ENCODE data around the gene GRIN3B.

Gene GRIN3B

DNA sequence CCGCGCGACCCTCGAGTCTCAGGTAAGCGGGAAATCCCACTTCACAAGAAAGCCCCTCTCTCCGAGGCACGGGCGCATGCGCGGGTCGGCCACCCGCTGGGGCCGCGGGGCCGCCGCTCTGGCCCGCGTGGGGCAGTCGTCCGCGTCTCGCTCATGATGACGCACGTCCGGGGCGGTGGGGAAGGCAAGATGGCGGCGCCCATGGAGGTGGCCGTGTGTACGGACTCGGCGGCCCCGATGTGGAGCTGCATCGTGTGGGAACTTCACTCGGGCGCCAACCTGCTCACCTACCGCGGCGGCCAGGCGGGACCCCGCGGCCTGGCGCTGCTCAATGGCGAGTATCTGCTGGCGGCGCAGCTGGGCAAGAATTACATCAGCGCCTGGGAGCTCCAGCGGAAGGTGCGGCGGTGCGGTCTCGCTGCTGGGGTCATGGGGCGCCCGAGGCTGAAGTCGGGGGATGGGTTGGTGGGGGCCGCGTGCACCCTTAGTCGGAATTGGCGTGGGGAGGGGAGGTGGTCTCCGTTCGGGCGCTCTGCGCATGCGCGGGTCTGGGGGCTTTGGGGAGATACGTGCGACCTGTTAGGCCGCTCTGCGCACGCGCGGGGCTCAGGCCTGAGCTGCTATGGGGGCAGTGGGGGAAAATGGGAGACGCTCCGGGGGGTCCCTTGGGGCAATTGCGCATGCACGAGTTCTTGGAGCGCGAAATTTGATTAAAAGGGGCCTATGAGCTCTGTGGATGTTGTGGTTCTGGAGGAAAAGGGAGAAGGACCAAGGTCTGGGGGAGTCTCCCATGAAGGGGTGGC, 15.9 kb upstream of the GRIN3B start, which contains the start of gene WDR18 (continued):
- TF ChIP-seq, protein P1, sequence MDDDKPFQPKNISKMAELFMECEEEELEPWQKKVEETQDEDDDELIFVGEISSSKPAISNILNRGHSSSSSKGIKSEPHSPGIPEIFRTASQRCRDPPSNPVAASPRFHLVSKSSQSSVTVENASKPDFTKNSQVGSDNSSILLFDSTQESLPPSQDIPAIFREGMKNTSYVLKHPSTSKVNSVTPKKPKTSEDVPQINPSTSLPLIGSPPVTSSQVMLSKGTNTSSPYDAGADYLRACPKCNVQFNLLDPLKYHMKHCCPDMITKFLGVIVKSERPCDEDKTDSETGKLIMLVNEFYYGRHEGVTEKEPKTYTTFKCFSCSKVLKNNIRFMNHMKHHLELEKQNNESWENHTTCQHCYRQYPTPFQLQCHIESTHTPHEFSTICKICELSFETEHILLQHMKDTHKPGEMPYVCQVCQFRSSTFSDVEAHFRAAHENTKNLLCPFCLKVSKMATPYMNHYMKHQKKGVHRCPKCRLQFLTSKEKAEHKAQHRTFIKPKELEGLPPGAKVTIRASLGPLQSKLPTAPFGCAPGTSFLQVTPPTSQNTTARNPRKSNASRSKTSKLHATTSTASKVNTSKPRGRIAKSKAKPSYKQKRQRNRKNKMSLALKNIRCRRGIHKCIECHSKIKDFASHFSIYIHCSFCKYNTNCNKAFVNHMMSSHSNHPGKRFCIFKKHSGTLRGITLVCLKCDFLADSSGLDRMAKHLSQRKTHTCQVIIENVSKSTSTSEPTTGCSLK (tag by site-specific recombination; IDR thresholded peaks at IDR 0.05) = no peak
- TF ChIP-seq ZNF335 (tag by site-specific recombination; conservative IDR thresholded peaks at IDR 0.05) = peak; percentile 97
- TF ChIP-seq, protein P2, sequence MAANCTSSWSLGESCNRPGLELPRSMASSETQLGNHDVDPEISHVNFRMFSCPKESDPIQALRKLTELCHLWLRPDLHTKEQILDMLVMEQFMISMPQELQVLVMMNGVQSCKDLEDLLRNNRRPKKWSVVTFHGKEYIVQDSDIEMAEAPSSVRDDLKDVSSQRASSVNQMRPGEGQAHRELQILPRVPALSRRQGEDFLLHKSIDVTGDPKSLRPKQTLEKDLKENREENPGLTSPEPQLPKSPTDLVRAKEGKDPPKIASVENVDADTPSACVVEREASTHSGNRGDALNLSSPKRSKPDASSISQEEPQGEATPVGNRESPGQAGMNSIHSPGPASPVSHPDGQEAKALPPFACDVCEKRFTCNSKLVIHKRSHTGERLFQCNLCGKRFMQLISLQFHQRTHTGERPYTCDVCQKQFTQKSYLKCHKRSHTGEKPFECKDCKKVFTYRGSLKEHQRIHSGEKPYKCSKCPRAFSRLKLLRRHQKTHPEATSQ (tag by site-specific recombination; IDR thresholded peaks at IDR 0.05) = peak; percentile 47; the same call in 1 of the 2 replicates
- peak; percentile 81 for TF ChIP-seq GLIS1 (tag by site-specific recombination; IDR thresholded peaks at IDR 0.05)
- TF ChIP-seq MEIS1 (CRISPR knock-in tag; IDR thresholded peaks at IDR 0.05; ENCODE audit: borderline replicate concordance) = no peak
- peak; percentile 99 for TF ChIP-seq ZBTB7A (tag by site-specific recombination; IDR thresholded peaks at IDR 0.05; ENCODE audit: low read depth)
- TF ChIP-seq BCL11A (tag by site-specific recombination; IDR thresholded peaks at IDR 0.05; ENCODE audit: low read depth) = no peak; the same call in 1 of the 2 replicates
- TF ChIP-seq, protein P3, sequence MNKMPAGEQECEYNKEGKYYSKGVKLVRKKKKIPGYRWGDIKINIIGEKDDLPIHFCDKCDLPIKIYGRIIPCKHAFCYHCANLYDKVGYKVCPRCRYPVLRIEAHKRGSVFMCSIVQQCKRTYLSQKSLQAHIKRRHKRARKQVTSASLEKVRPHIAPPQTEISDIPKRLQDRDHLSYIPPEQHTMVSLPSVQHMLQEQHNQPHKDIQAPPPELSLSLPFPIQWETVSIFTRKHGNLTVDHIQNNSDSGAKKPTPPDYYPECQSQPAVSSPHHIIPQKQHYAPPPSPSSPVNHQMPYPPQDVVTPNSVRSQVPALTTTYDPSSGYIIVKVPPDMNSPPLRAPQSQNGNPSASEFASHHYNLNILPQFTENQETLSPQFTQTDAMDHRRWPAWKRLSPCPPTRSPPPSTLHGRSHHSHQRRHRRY (tag by site-specific recombination; IDR thresholded peaks at IDR 0.05) = peak; percentile 51; the same call in 1 of the 2 replicates
- TF ChIP-seq ZNF169 (tag by site-specific recombination; IDR thresholded peaks at IDR 0.05) = no peak
- peak; percentile 87 for TF ChIP-seq ZNF501 (tag by site-specific recombination; IDR thresholded peaks at IDR 0.05)
- no peak for TF ChIP-seq ZNF37A (tag by site-specific recombination; IDR thresholded peaks at IDR 0.05)
- TF ChIP-seq, protein P4, sequence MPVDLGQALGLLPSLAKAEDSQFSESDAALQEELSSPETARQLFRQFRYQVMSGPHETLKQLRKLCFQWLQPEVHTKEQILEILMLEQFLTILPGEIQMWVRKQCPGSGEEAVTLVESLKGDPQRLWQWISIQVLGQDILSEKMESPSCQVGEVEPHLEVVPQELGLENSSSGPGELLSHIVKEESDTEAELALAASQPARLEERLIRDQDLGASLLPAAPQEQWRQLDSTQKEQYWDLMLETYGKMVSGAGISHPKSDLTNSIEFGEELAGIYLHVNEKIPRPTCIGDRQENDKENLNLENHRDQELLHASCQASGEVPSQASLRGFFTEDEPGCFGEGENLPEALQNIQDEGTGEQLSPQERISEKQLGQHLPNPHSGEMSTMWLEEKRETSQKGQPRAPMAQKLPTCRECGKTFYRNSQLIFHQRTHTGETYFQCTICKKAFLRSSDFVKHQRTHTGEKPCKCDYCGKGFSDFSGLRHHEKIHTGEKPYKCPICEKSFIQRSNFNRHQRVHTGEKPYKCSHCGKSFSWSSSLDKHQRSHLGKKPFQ (tag by site-specific recombination; IDR thresholded peaks at IDR 0.05) = peak; percentile 28
- TF ChIP-seq BCL11B (tag by site-specific recombination; IDR thresholded peaks at IDR 0.05; ENCODE audit: low read depth) = peak; percentile 28; the same call in 1 of the 2 replicates
- TF ChIP-seq, protein P5, sequence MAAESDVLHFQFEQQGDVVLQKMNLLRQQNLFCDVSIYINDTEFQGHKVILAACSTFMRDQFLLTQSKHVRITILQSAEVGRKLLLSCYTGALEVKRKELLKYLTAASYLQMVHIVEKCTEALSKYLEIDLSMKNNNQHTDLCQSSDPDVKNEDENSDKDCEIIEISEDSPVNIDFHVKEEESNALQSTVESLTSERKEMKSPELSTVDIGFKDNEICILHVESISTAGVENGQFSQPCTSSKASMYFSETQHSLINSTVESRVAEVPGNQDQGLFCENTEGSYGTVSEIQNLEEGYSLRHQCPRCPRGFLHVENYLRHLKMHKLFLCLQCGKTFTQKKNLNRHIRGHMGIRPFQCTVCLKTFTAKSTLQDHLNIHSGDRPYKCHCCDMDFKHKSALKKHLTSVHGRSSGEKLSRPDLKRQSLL (tag by site-specific recombination; IDR thresholded peaks at IDR 0.05) = no peak
- TF ChIP-seq, protein P6, sequence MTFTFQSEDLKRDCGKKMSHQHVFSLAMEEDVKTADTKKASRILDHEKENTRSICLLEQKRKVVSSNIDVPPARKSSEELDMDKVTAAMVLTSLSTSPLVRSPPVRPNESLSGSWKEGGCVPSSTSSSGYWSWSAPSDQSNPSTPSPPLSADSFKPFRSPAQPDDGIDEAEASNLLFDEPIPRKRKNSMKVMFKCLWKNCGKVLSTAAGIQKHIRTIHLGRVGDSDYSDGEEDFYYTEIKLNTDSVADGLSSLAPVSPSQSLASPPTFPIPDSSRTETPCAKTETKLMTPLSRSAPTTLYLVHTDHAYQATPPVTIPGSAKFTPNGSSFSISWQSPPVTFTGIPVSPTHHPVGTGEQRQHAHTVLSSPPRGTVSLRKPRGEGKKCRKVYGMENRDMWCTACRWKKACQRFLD (tag by site-specific recombination; IDR thresholded peaks at IDR 0.05) = no peak
- no peak for TF ChIP-seq ZNF350 (tag by site-specific recombination; IDR thresholded peaks at IDR 0.05)
- no peak for TF ChIP-seq HOXA7 (CRISPR knock-in tag; IDR thresholded peaks at IDR 0.05; ENCODE audit: borderline replicate concordance)
- peak; percentile 45 for TF ChIP-seq WT1 (tag by site-specific recombination; IDR thresholded peaks at IDR 0.05)
- no peak for TF ChIP-seq SETDB1 (IDR thresholded peaks at IDR 0.05; ENCODE audit: insufficient read length, low read length)
- peak; percentile 87; the same call in 1 of the 2 replicates for TF ChIP-seq ZNF561 (tag by site-specific recombination; IDR thresholded peaks at IDR 0.05; ENCODE audit: borderline replicate concordance)
- TF ChIP-seq RBAK (tag by site-specific recombination; IDR thresholded peaks at IDR 0.05) = no peak
- TF ChIP-seq FEZF1 (tag by site-specific recombination; IDR thresholded peaks at IDR 0.05) = no peak
- no peak; the same call in 1 of the 2 replicates for TF ChIP-seq ZBTB1 (tag by site-specific recombination; IDR thresholded peaks at IDR 0.05)
- TF ChIP-seq ZBTB20 (tag by site-specific recombination; IDR thresholded peaks at IDR 0.05) = peak; percentile 74
- TF ChIP-seq PRDM1 (tag by site-specific recombination; IDR thresholded peaks at IDR 0.05) = no peak
- TF ChIP-seq ZNF747 (tag by site-specific recombination; IDR thresholded peaks at IDR 0.05) = no peak
- TF ChIP-seq ZNF664 (tag by site-specific recombination; IDR thresholded peaks at IDR 0.05) = no peak
- peak; percentile 43; the same call in 1 of the 2 replicates for TF ChIP-seq ZNF391 (tag by site-specific recombination; IDR thresholded peaks at IDR 0.05; ENCODE audit: borderline replicate concordance, low read depth)
- peak; percentile 90 for TF ChIP-seq ZNF2 (tag by site-specific recombination; IDR thresholded peaks at IDR 0.05)
- no peak for TF ChIP-seq ZNF677 (tag by site-specific recombination; IDR thresholded peaks at IDR 0.05)
- no peak for TF ChIP-seq IKZF3 (tag by site-specific recombination; IDR thresholded peaks at IDR 0.05)
- TF ChIP-seq ZNF266 (tag by site-specific recombination; IDR thresholded peaks at IDR 0.05; ENCODE audit: low read depth) = no peak
